GM12891 (cell line): ENCODE data around the gene SFXN5.

Experiments
- DNase-seq: peaks from one replicate; pipeline ENCODE4 v3.0.0; 2011; ENCODE audit warnings: low spot score; ENCODE audit not compliant: insufficient read length
- FAIRE-seq: peaks from 2 replicates; lab custom pipeline; 2011; peaks lifted over from hg19 to GRCh38; lab: Jason Lieb, UNC
- PAX5 ChIP-seq: IDR thresholded peaks from 2 replicates; pipeline ENCODE4 v1.6.1; 2011; ENCODE audit warnings: low read length, moderate library complexity, mild to moderate bottlenecking; ENCODE audit not compliant: insufficient read depth, severe bottlenecking
- POLR2A ChIP-seq: IDR thresholded peaks from 2 replicates; pipeline ENCODE4 v1.6.1; 2011; ENCODE audit warnings: low read depth, low read length, control low read depth
- POLR2AphosphoS5 ChIP-seq: IDR thresholded peaks from 2 replicates; pipeline ENCODE4 v1.6.1; 2011; ENCODE audit warnings: low read depth, low read length, control low read depth
- POU2F2 ChIP-seq: IDR thresholded peaks from 2 replicates; pipeline ENCODE4 v1.6.1; 2011; ENCODE audit warnings: low read depth, mild to moderate bottlenecking, control low read depth, low read length, moderate library complexity
- SPI1 ChIP-seq: IDR thresholded peaks from 2 replicates; pipeline ENCODE4 v1.6.1; 2011; ENCODE audit warnings: low read depth, low read length, control low read depth
- TAF1 ChIP-seq: IDR thresholded peaks from 2 replicates; pipeline ENCODE4 v1.6.1; 2011; ENCODE audit warnings: low read depth, low read length, control low read depth

The SFXN5 gene

GRCh38 chr2:73079636-73080035 lies 8.1 kb upstream of the SFXN5 start:
- FAIRE-seq, result no peak
- no peak for DNase-seq
- no peak for TF ChIP-seq TAF1
- TF ChIP-seq POLR2A, result no peak
- no peak for TF ChIP-seq SPI1
- TF ChIP-seq POU2F2, result no peak
- no peak for TF ChIP-seq PAX5
- no peak for TF ChIP-seq POLR2AphosphoS5

GRCh38 chr2:73078457-73079411 lies 7.2 kb upstream of the SFXN5 start:
- DNase-seq (no peak), FAIRE-seq (no peak)
- TF ChIP-seq POU2F2, result no peak
- no peak for TF ChIP-seq SPI1
- no peak for TF ChIP-seq PAX5
- TF ChIP-seq TAF1, result no peak
- no peak for TF ChIP-seq POLR2AphosphoS5
- no peak for TF ChIP-seq POLR2A

GRCh38 chr2:73077424-73077795 lies 5.9 kb upstream of the SFXN5 start:
- TF ChIP-seq SPI1 (no peak), POLR2AphosphoS5 (no peak), PAX5 (no peak), TAF1 (no peak), POU2F2 (no peak), POLR2A (no peak)
- DNase-seq, result no peak
- FAIRE-seq, result no peak

- DNase-seq, result no peak
- no peak for FAIRE-seq
- TF ChIP-seq SPI1, result no peak
- no peak for TF ChIP-seq POLR2A
- no peak for TF ChIP-seq POLR2AphosphoS5
- TF ChIP-seq PAX5, result no peak
Measured at GRCh38 chr2:73076701-73077423, 5.3 kb upstream of the SFXN5 start.

GRCh38 chr2:73075477-73076373 lies 4.2 kb upstream of the SFXN5 start:
- FAIRE-seq, result no peak
- no peak for DNase-seq
- TF ChIP-seq POLR2A, result no peak
- no peak for TF ChIP-seq TAF1
- no peak for TF ChIP-seq SPI1
- TF ChIP-seq POLR2AphosphoS5, result no peak
- TF ChIP-seq POU2F2, result no peak
- no peak for TF ChIP-seq PAX5

- FAIRE-seq, result no peak
- TF ChIP-seq POU2F2 (no peak), PAX5 (no peak), SPI1 (no peak), POLR2AphosphoS5 (no peak), TAF1 (no peak), POLR2A (no peak)
- no peak for DNase-seq
Measured at GRCh38 chr2:73074110-73075069, 2.9 kb upstream of the SFXN5 start.

GRCh38 chr2:73072416-73072815 lies 904 bp upstream of the SFXN5 start:
- FAIRE-seq, result no peak

GRCh38 chr2:73072129-73072395 lies 550 bp upstream of the SFXN5 start:
- TF ChIP-seq PAX5, result no peak
- TF ChIP-seq POLR2AphosphoS5, result no peak
- TF ChIP-seq SPI1, result no peak
- no peak for TF ChIP-seq POU2F2
- no peak for TF ChIP-seq POLR2A
- no peak for TF ChIP-seq TAF1
- DNase-seq (no peak), FAIRE-seq (no peak)

More at GRCh38 chr2:73072416-73072815, 904 bp upstream of the SFXN5 start:
- TF ChIP-seq PAX5 (no peak), POU2F2 (no peak), POLR2AphosphoS5 (no peak), TAF1 (no peak), POLR2A (no peak), SPI1 (no peak)
- DNase-seq, result no peak

- TF ChIP-seq POLR2A (no peak), SPI1 (no peak)
- FAIRE-seq, result no peak
- DNase-seq, result no peak
Measured at GRCh38 chr2:73070643-73071359, 711 bp downstream of the SFXN5 start.
